Loucy (cell line): Measurements from ENCODE around the gene LFNG.

Experiments
- EZH2phosphoT487 ChIP-seq: fragments of 200-600 bp; IDR thresholded peaks from 2 replicates; pipeline ENCODE4 v1.6.1; 2018; ENCODE audit warnings: antibody characterized with exemption, mild to moderate bottlenecking, moderate library complexity, borderline replicate concordance
- TF ChIP-seq, protein P1 (sequence below): fragments of 200-600 bp; sonication (generic); conservative IDR thresholded peaks from 2 replicates; pipeline ENCODE4 v1.5.1; 2014; ENCODE audit warnings: mild to moderate bottlenecking, antibody characterized with exemption, low read length

DNA sequence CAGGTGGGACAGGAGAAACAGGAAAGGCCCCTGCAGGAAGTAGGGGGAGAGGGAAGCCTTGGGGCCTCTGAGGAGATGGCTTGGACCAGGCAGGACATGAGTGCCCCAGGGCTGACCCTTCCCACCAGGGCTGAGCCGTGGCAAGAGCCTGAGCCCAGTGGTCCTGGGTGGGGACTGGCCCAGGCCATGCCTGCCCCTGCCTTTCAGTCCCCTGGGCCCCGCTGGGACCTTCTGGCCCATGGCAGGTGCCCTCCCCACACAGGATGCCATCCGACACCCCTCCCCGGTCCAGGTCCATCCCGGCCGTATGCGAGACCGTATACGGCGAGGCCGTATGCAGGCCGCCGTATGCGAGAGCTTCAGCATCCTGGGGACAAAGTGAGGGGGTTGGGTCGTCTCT is 45.4 kb upstream of the LFNG start:
- TF ChIP-seq, protein P1, sequence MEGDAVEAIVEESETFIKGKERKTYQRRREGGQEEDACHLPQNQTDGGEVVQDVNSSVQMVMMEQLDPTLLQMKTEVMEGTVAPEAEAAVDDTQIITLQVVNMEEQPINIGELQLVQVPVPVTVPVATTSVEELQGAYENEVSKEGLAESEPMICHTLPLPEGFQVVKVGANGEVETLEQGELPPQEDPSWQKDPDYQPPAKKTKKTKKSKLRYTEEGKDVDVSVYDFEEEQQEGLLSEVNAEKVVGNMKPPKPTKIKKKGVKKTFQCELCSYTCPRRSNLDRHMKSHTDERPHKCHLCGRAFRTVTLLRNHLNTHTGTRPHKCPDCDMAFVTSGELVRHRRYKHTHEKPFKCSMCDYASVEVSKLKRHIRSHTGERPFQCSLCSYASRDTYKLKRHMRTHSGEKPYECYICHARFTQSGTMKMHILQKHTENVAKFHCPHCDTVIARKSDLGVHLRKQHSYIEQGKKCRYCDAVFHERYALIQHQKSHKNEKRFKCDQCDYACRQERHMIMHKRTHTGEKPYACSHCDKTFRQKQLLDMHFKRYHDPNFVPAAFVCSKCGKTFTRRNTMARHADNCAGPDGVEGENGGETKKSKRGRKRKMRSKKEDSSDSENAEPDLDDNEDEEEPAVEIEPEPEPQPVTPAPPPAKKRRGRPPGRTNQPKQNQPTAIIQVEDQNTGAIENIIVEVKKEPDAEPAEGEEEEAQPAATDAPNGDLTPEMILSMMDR: no peak
- no peak for TF ChIP-seq EZH2phosphoT487
